ENCODE measurements around the gene C1orf21. TPM values are rescaled to one million over a fixed set of nuclear protein-coding genes. Genes with fewer than 3 reads are reported as not detected.

Gene C1orf21
- total and polyA plus RNA-seq, 2 of the 4 experiments (the other 2 are of a cell fraction), result 6.4 to 9.9 TPM

- H3K56ac ChIP-seq (ENCODE audit: extremely low read depth, insufficient read depth, low read length), result no peak overlapping the region
- peak overlapping the region; percentile 30 for H2AK9ac ChIP-seq (replicated peaks; ENCODE audit: low read depth, low read length, poor library complexity)
- no CpG with 5 or more reads among the region's 7 CpGs for WGBS, 2 experiments (ENCODE audit: extremely low coverage in 2 of 2, insufficient read length in 1 of 2)
- no peak overlapping the region for H3K23ac ChIP-seq (ENCODE audit: low read depth, low read length)
- H3K4ac ChIP-seq (ENCODE audit: low read depth, low read length), result no peak overlapping the region
- no TSS peak for BruUV-seq (replicated peaks)
- no peaks in the 10 kb centered on the region for H3K79me1 ChIP-seq (ENCODE audit: low read depth in 1 of 2, low read length in 2 of 2)
- ATAC-seq (ENCODE audit: low read depth) (no peak), DNase-seq (peak; percentile 51)
- in situ Hi-C loops (cut with MboI; ENCODE audit: low sequenced_read_pairs), result no loop called here
- no peak overlapping the region for H2AFZ ChIP-seq (replicated peaks; ENCODE audit: low read length, poor library complexity)
- H2BK20ac ChIP-seq (ENCODE audit: low read depth, low read length), result peak overlapping the region; percentile 38; the same call in 1 of the 2 replicates
- H3K27ac ChIP-seq (ENCODE audit: insufficient read depth, low read length), result no peak overlapping the region
- no peak overlapping the region for H3K18ac ChIP-seq (ENCODE audit: low read depth, low read length)
- H2BK15ac ChIP-seq (ENCODE audit: low read depth, low read length), result no peak overlapping the region; the same call in 2 of the 3 replicates
- no peak for TF ChIP-seq RCOR1 (IDR thresholded peaks at IDR 0.05; ENCODE audit: insufficient replicate concordance, low read length)
- TF ChIP-seq MXI1 (IDR thresholded peaks at IDR 0.05; ENCODE audit: borderline replicate concordance, low read depth, low read length), result no peak
- TF ChIP-seq RFX5 (IDR thresholded peaks at IDR 0.05; ENCODE audit: low read depth, low read length), result no peak
- no peak for TF ChIP-seq CTCF (conservative IDR thresholded peaks at IDR 0.05; ENCODE audit: low read depth, low read length)
- no peak for TF ChIP-seq SMC3 (IDR thresholded peaks at IDR 0.05; ENCODE audit: low read depth, low read length)
- no peak for TF ChIP-seq FOS (IDR thresholded peaks at IDR 0.05; ENCODE audit: low read depth, low read length)
- TF ChIP-seq USF2 (IDR thresholded peaks at IDR 0.05; ENCODE audit: low read depth, low read length), result no peak
- no peak for TF ChIP-seq MAZ (IDR thresholded peaks at IDR 0.05; ENCODE audit: borderline replicate concordance, low read depth, low read length)
- TF ChIP-seq CHD1 (IDR thresholded peaks at IDR 0.05; ENCODE audit: low read depth, low read length), result no peak
- TF ChIP-seq MAFK (IDR thresholded peaks at IDR 0.05; ENCODE audit: low read depth, low read length), result no peak
- TF ChIP-seq ELK1 (IDR thresholded peaks at IDR 0.05; ENCODE audit: borderline replicate concordance, low read depth, low read length), result no peak
- TF ChIP-seq BHLHE40 (IDR thresholded peaks at IDR 0.05; ENCODE audit: low read depth, low read length), result no peak
- no peak for TF ChIP-seq POLR2A (IDR thresholded peaks at IDR 0.05; ENCODE audit: low read depth, low read length)
- TF ChIP-seq RAD21 (IDR thresholded peaks at IDR 0.05; ENCODE audit: low read length), result no peak
- TF ChIP-seq NFE2L2 (IDR thresholded peaks at IDR 0.05; ENCODE audit: low read depth, low read length), result no peak
- ChIA-PET POLR2A (ENCODE audit: unreplicated experiment) (no interaction called here), CTCF (no interaction called here)
- dilution Hi-C loops (cut with HindIII; ENCODE audit: low sequenced_read_pairs, unreplicated experiment), result no loop called here
- H3K4me2 ChIP-seq (ENCODE audit: low read depth, low read length), result no peak overlapping the region
- no peak overlapping the region for H3K9ac ChIP-seq (ENCODE audit: low read depth, low read length)
- H2BK5ac ChIP-seq (ENCODE audit: low read depth, low read length, poor library complexity, severe bottlenecking), result no peak overlapping the region
- no peak overlapping the region for H3K14ac ChIP-seq (replicated peaks; ENCODE audit: low read depth, low read length)
- 0 out of 2 replicates have a peak, but pooled peaks cover 2% of the 10 kb centered on the region for H3K27me3 ChIP-seq (ENCODE audit: control insufficient read depth, insufficient read depth, low read length)
- no peak overlapping the region for H3K4me3 ChIP-seq (ENCODE audit: insufficient read depth, low read depth, low read length)
- intact Hi-C loops (cut with micrococcal nuclease), result no loop called here
- peaks cover 8% of the 10 kb centered on the region for H3K9me1 ChIP-seq (ENCODE audit: insufficient read depth, low read length)
- H4K91ac ChIP-seq (ENCODE audit: insufficient read depth, low read depth, low read length), result no peak overlapping the region
- no peak overlapping the region for H2AK5ac ChIP-seq (ENCODE audit: low read depth, low read length)
- peaks cover 9% of the 10 kb centered on the region for H3K4me1 ChIP-seq (ENCODE audit: control insufficient read depth, insufficient read depth, low read length)
- no peak overlapping the region for H4K5ac ChIP-seq (ENCODE audit: low read depth, low read length)
- no peaks in the 10 kb centered on the region for H4K20me1 ChIP-seq (ENCODE audit: insufficient read depth, low read length)
- H4K8ac ChIP-seq (ENCODE audit: low read depth in 2 of 2, low read length in 2 of 2), result no peak overlapping the region; a peak in 1 of 4 replicates
- H3K9me3 ChIP-seq (ENCODE audit: control insufficient read depth, insufficient read depth, low read length), result peaks cover 6% of the 10 kb centered on the region; the same call in 1 of the 2 replicates
- H3K36me3 ChIP-seq (ENCODE audit: control insufficient read depth, insufficient read depth, low read length), result no peaks in the 10 kb centered on the region
- peak overlapping the region; percentile 35; the same call in 1 of the 2 replicates for H2BK120ac ChIP-seq (ENCODE audit: low read depth, low read length)
Observed at GRCh38 chr1:184649451-184649888, 262.6 kb downstream of the C1orf21 start.
